HG03575 (cell line): Measurements from ENCODE around the gene KCNN3.

Source experiments
- ATAC-seq: cut with Tn5 transposase; IDR thresholded peaks from one replicate; pipeline ENCODE4 v1.9.1; 2021; ENCODE audit not compliant: unreplicated experiment, insufficient number of reproducible peaks, low FRiP score; ENCODE audit errors: extremely low read depth

Gene KCNN3

GRCh38 chr1:154768456-154769125, 101.5 kb downstream of the KCNN3 start:
- no peak for ATAC-seq

GRCh38 chr1:154767315-154768240, 102.5 kb downstream of the KCNN3 start:
- no peak for ATAC-seq

GRCh38 chr1:154765970-154766369, 104.1 kb downstream of the KCNN3 start:
- no peak for ATAC-seq

GRCh38 chr1:154764773-154765172, 105.3 kb downstream of the KCNN3 start:
- ATAC-seq: no peak

- no peak for ATAC-seq
Observed at GRCh38 chr1:154764181-154764580, 105.9 kb downstream of the KCNN3 start.

- ATAC-seq: no peak
Observed at GRCh38 chr1:154760469-154760933, 109.6 kb downstream of the KCNN3 start.

- ATAC-seq: no peak
Observed at GRCh38 chr1:154759793-154760192, 110.3 kb downstream of the KCNN3 start.

GRCh38 chr1:154759196-154759595, 110.9 kb downstream of the KCNN3 start:
- ATAC-seq: no peak

GRCh38 chr1:154758346-154758745, 111.7 kb downstream of the KCNN3 start:
- no peak for ATAC-seq

- ATAC-seq: no peak
Observed at GRCh38 chr1:154756793-154757548, 113.1 kb downstream of the KCNN3 start.

- ATAC-seq: no peak
Observed at GRCh38 chr1:154755858-154756730, 114.0 kb downstream of the KCNN3 start.

- no peak for ATAC-seq
Observed at GRCh38 chr1:154753426-154753825, 116.7 kb downstream of the KCNN3 start.

GRCh38 chr1:154752273-154753030, 117.6 kb downstream of the KCNN3 start:
- no peak for ATAC-seq

- ATAC-seq: no peak
Observed at GRCh38 chr1:154751690-154752089, 118.4 kb downstream of the KCNN3 start.

- ATAC-seq: no peak
Observed at GRCh38 chr1:154750681-154751665, 119.1 kb downstream of the KCNN3 start.

GRCh38 chr1:154749078-154749760, 120.9 kb downstream of the KCNN3 start:
- no peak for ATAC-seq
